ENCODE measurements around the gene MBD4. TPM values are rescaled to one million over a fixed set of nuclear protein-coding genes. Genes with fewer than 3 reads are reported as not detected.

Gene MBD4
- total RNA-seq, 1 experiment from 2014 or later: 40.1 TPM

- no peak overlapping the region for H4K8ac ChIP-seq (replicated peaks; ENCODE audit: insufficient read length, low read depth, low read length)
- H3K23ac ChIP-seq (ENCODE audit: insufficient read length, low read depth, low read length): no peak overlapping the region
- no peaks in the 10 kb centered on the region for H3K4me1 Mint-ChIP-seq
- no peaks in the 10 kb centered on the region for H3K9me3 Mint-ChIP-seq
- H4K5ac ChIP-seq (ENCODE audit: insufficient read length, low read depth, low read length): no peak overlapping the region
- no peak overlapping the region for H2BK120ac ChIP-seq (ENCODE audit: low read depth, low read length, poor library complexity, severe bottlenecking)
- H3K79me1 ChIP-seq (ENCODE audit: insufficient read depth, low read depth, low read length, poor library complexity, severe bottlenecking): no peaks in the 10 kb centered on the region
- H3K27ac Mint-ChIP-seq: no peak overlapping the region; a peak in 1 of 7 replicates
- H3K23me2 ChIP-seq (ENCODE audit: insufficient read length, low read depth, low read length, poor library complexity, severe bottlenecking): no peaks in the 10 kb centered on the region
- no peak overlapping the region for H3T11ph ChIP-seq (ENCODE audit: low read length)
- no peaks in the 10 kb centered on the region for H3K27me3 ChIP-seq (ENCODE audit: insufficient read depth, low read length)
- H3K9ac ChIP-seq (ENCODE audit: extremely low read depth, insufficient read length, low read length): no peak overlapping the region
- H4K20me1 ChIP-seq (ENCODE audit: control insufficient read depth, insufficient read depth, insufficient read length): no peaks in the 10 kb centered on the region
- H3K56ac ChIP-seq (ENCODE audit: insufficient read length, low read depth, low read length): no peak overlapping the region
- no peak overlapping the region for H2BK15ac ChIP-seq (ENCODE audit: low read depth, low read length)
- WGBS (ENCODE audit: extremely low coverage, insufficient read length, low lambda C conversion rate): no CpG with 5 or more reads among the region's 3 CpGs
- no peak for TF ChIP-seq CTCF (conservative IDR thresholded peaks at IDR 0.05)
- H2BK5ac ChIP-seq (ENCODE audit: insufficient read length, low read length): no peak overlapping the region
- no peaks in the 10 kb centered on the region for H3K79me2 ChIP-seq (ENCODE audit: insufficient read depth, low read length)
- H2BK20ac ChIP-seq (ENCODE audit: low read depth, low read length, poor library complexity, severe bottlenecking): no peak overlapping the region
- H2BK12ac ChIP-seq (ENCODE audit: insufficient read length, low read depth, low read length): no peak overlapping the region
- H3K4me2 ChIP-seq (ENCODE audit: insufficient read depth, insufficient read length, low read length): no peak overlapping the region
- no peak overlapping the region for H3K27ac ChIP-seq (ENCODE audit: insufficient read length, low read depth, low read length)
- H3K4ac ChIP-seq (ENCODE audit: low read depth, low read length): no peak overlapping the region
- H2AK5ac ChIP-seq (ENCODE audit: insufficient read length, low read length): no peak overlapping the region
- H3K4me3 Mint-ChIP-seq: no peak overlapping the region
- H3K27me3 Mint-ChIP-seq (ENCODE audit: low read depth): no peaks in the 10 kb centered on the region
- no peak overlapping the region for H2AFZ ChIP-seq (ENCODE audit: low read length)
- no peak overlapping the region for H3K18ac ChIP-seq (ENCODE audit: insufficient read length, low read depth, low read length)
- H3K14ac ChIP-seq (ENCODE audit: insufficient read depth, low read length): no peak overlapping the region
- H3K4me1 ChIP-seq (ENCODE audit: insufficient read depth, low read length): no peaks in the 10 kb centered on the region
- H3K36me3 Mint-ChIP-seq (ENCODE audit: insufficient read depth in 1 of 3, low read depth in 3 of 3): peaks cover 0 to under 1% (median 0%) of the 10 kb centered on the region in 3 experiments; a peak in 2 of 7 replicates
- H3K9me3 ChIP-seq (ENCODE audit: control insufficient read depth, low read depth, low read length): no peaks in the 10 kb centered on the region
- H4K91ac ChIP-seq (ENCODE audit: insufficient read length, low read depth, low read length): no peak overlapping the region
- DNase-seq: no peak
Observed at GRCh38 chr3:129462361-129462968, 22.7 kb upstream of the MBD4 start.

Data from H9 (cell line).